ENCODE measurements around the gene CYTL1.

- TF ChIP-seq CTCF (optimal IDR thresholded peaks at IDR 0.05 in 1 of 3, IDR thresholded peaks at IDR 0.05 in 1 of 3, conservative IDR thresholded peaks at IDR 0.05 in 1 of 3; ENCODE audit: extremely low read depth in 1 of 3, insufficient read depth in 2 of 3, low read length in 3 of 3) (no peak), EZH2 (IDR thresholded peaks at IDR 0.05; ENCODE audit: low read length) (no peak)
Observed at GRCh38 chr4:5027346-5027745, 8.1 kb upstream of the CYTL1 start.
